HL-60 (cell line): ENCODE measurements around the gene HOXD13.

Experiments
- DNase-seq, 2 experiments: peaks; one replicate each; pipeline ENCODE4 v3.0.0-alpha.2; 2010 to 2020; ENCODE audit warnings: low read depth in 1 of 2, low spot score in 1 of 2
- H3K27ac ChIP-seq: fragments of 250-450 bp; sonication (Bioruptor Pico); replicated peaks from 2 replicates; pipeline ENCODE4 v1.5.1; 2020; ENCODE audit warnings: mild to moderate bottlenecking, moderate library complexity
- H3K27me3 ChIP-seq: fragments of 250-450 bp; sonication (Bioruptor Pico); 2 replicates; pipeline ENCODE4 v1.5.1; 2021; ENCODE audit warnings: mild to moderate bottlenecking, moderate library complexity; ENCODE audit not compliant: insufficient read depth, poor library complexity, severe bottlenecking
- H3K4me3 ChIP-seq: replicated peaks from 2 replicates; pipeline ENCODE4 v1.5.1; 2011; ENCODE audit warnings: mild to moderate bottlenecking, control low read depth, low read length; ENCODE audit not compliant: insufficient read depth
- CTCF ChIP-seq: IDR thresholded peaks from one replicate; pipeline ENCODE4 v1.5.1; 2011; ENCODE audit warnings: low read length, control low read depth, inconsistent platforms; ENCODE audit not compliant: insufficient read depth
- GABPA ChIP-seq: IDR thresholded peaks from 2 replicates; pipeline ENCODE4 v1.6.1; 2012; ENCODE audit warnings: low read depth
- POLR2AphosphoS5 ChIP-seq: IDR thresholded peaks from 2 replicates; pipeline ENCODE4 v1.6.1; 2012; ENCODE audit warnings: low read depth
- REST ChIP-seq: IDR thresholded peaks from 2 replicates; pipeline ENCODE4 v1.6.1; 2012; ENCODE audit warnings: low read depth; ENCODE audit not compliant: insufficient replicate concordance
- SPI1 ChIP-seq: IDR thresholded peaks from 2 replicates; pipeline ENCODE4 v1.6.1; 2012; ENCODE audit warnings: low read depth, mild to moderate bottlenecking, borderline replicate concordance

HOXD13 gene

GRCh38 chr2:176100547-176101140 lies 8.1 kb downstream of the HOXD13 start:
- DNase-seq: no peak
- H3K27me3 ChIP-seq: peaks cover 82% of the 10 kb centered on the region
- no peak overlapping the region for H3K4me3 ChIP-seq
- TF ChIP-seq SPI1: no peak
- no peak for TF ChIP-seq REST
- no peak for TF ChIP-seq GABPA
- no peak for TF ChIP-seq CTCF
- TF ChIP-seq POLR2AphosphoS5: no peak
- H3K27ac ChIP-seq: no peak overlapping the region

- Histone ChIP-seq H3K27me3 (peaks cover 83% of the 10 kb centered on the region), H3K27ac (no peak overlapping the region), H3K4me3 (no peak overlapping the region)
- DNase-seq: no peak
- TF ChIP-seq POLR2AphosphoS5: no peak
Observed at GRCh38 chr2:176101216-176101830, 8.8 kb downstream of the HOXD13 start.

- Histone ChIP-seq H3K4me3 (no peak overlapping the region), H3K27me3 (peaks cover 82% of the 10 kb centered on the region), H3K27ac (no peak overlapping the region)
- DNase-seq: no peak
- TF ChIP-seq SPI1 (no peak), CTCF (no peak), REST (no peak), GABPA (no peak), POLR2AphosphoS5 (no peak)
Observed at GRCh38 chr2:176101842-176102241, 9.3 kb downstream of the HOXD13 start.

- TF ChIP-seq POLR2AphosphoS5 (no peak), GABPA (no peak), REST (no peak)
Observed at GRCh38 chr2:176102309-176102866, 9.9 kb downstream of the HOXD13 start.

More at GRCh38 chr2:176102309-176102866, 9.9 kb downstream of the HOXD13 start:
- no peak for DNase-seq
- peaks cover 84% of the 10 kb centered on the region for H3K27me3 ChIP-seq
- H3K27ac ChIP-seq: no peak overlapping the region
- no peak overlapping the region for H3K4me3 ChIP-seq
